Kidney (tissue), 14 donors: ENCODE results near the gene DAND5. TPM values are rescaled to one million over a fixed set of nuclear protein-coding genes. Genes with fewer than 3 reads are reported as not detected.

Experiments used
- DNase-seq, 5 donors: peaks; one replicate each; pipeline ENCODE4 v3.0.0-alpha.2; 2013 to 2020
- FAIRE-seq: peaks from 2 replicates; lab custom pipeline; 2012; peaks lifted over from hg19 to GRCh38; lab: Jason Lieb, UNC
- H3K27ac ChIP-seq, 2 donors: one replicate each; pipeline ENCODE4 v1.7.0; 2013; ENCODE audit warnings: low read depth in 2 of 2, low read length in 2 of 2, inconsistent platforms in 1 of 2
- H3K27me3 ChIP-seq: one replicate; pipeline ENCODE4 v1.7.1; 2013; ENCODE audit warnings: low read length, inconsistent platforms; ENCODE audit not compliant: control insufficient read depth, insufficient read depth
- H3K36me3 ChIP-seq, 3 donors: one replicate each; pipeline versions ENCODE4 v1.7.0 to v1.7.1; 2013; ENCODE audit warnings: low read length in 3 of 3, control low read depth in 1 of 3, inconsistent platforms in 1 of 3; ENCODE audit not compliant: insufficient read depth in 3 of 3, control insufficient read depth in 2 of 3
- H3K4me1 ChIP-seq, 3 donors: one replicate each; pipeline versions ENCODE4 v1.7.0 to v1.7.1; 2013; ENCODE audit warnings: low read length in 3 of 3, inconsistent platforms in 1 of 3, low read depth in 1 of 3; ENCODE audit not compliant: control insufficient read depth in 2 of 3, insufficient read depth in 2 of 3
- H3K4me3 ChIP-seq, 3 donors: one replicate each; pipeline versions ENCODE4 v1.7.0 to v1.8.1; 2013; ENCODE audit warnings: low read length in 3 of 3, control low read depth in 1 of 3, inconsistent platforms in 1 of 3
- H3K9ac ChIP-seq, 3 donors: one replicate each; pipeline versions ENCODE4 v1.7.0 to v1.7.1; 2013; ENCODE audit warnings: low read length in 3 of 3, control low read depth in 1 of 3, inconsistent platforms in 1 of 3
- H3K9me3 ChIP-seq, 3 donors: one replicate each; pipeline versions ENCODE4 v1.7.0 to v1.7.1; 2013; ENCODE audit warnings: low read length in 3 of 3, control low read depth in 1 of 3, inconsistent platforms in 1 of 3; ENCODE audit not compliant: control insufficient read depth in 2 of 3, insufficient read depth in 1 of 3
- CTCF ChIP-seq: IDR thresholded peaks from 3 replicates; pipeline ENCODE4 v1.5.1; 2012; ENCODE audit warnings: mild to moderate bottlenecking, moderate library complexity, borderline replicate concordance; ENCODE audit not compliant: insufficient read depth; ENCODE audit errors: extremely low read depth
- intact Hi-C: fragments of 100-400 bp; cut with DNase I; formaldehyde crosslinking; loops from one replicate; pipeline ENCODE4 v1.11.1; 2022
- polyA plus RNA-seq: library from polyadenylated mRNA; stranded (reverse); fragments of 350-450 nt; fragmentation: Illumina TruSeq; extraction: RNeasy Lipid Tissue Mini Kit (QIAGEN cat#74804); gene quantifications from one replicate; pipeline ENCODE4 v1.2.3, GENCODE V29; 2014; ENCODE audit warnings: low read depth, low replicate concordance; ENCODE audit not compliant: insufficient read depth
- total RNA-seq: library from RNA; stranded (reverse); fragmentation: NEBNext Ultra II Directional; extraction: Animal tissue kit (Norgen Biotek cat#: 25700); gene quantifications from one replicate; pipeline ENCODE4 v1.2.1, GENCODE V29; 2021
- donor health status: control.
- donor health status: control.
- donor health status: control.
- donor health status: control.
- donor health status: control.
- donor health status: DM: yes; HTN: yes; CAD: no.
- donor health status: Normal renal cell carcinoma (clear cell type).

DAND5 gene
- total and polyA plus RNA-seq, 2 donors from 2014 or later = not detected

GRCh38 chr19:12946092-12946721, 23.2 kb upstream of the DAND5 start:
- Histone ChIP-seq H3K4me3 (peak overlapping the region; percentile 89 to 99 (median 94)), H3K4me1 (peaks cover 0 to 24% (median 15%) of the 10 kb centered on the region in 3 donors)

GRCh38 chr19:12946731-12947496, 22.5 kb upstream of the DAND5 start:
- intact Hi-C loops = no loop called here
- Histone ChIP-seq H3K9me3 (no peaks in the 10 kb centered on the region), H3K27ac (peak overlapping the region; percentile 30 to 89), H3K9ac (peak overlapping the region; percentile 82 to 96 (median 83)), H3K4me3 (peak overlapping the region; percentile 89 to 99 (median 94)), H3K36me3 (peaks cover 11 to 36% (median 32%) of the 10 kb centered on the region in 3 donors), H3K27me3 (no peaks in the 10 kb centered on the region), H3K4me1 (peaks cover 0 to 21% (median 15%) of the 10 kb centered on the region in 3 donors)
- FAIRE-seq (no peak), DNase-seq (no peak)
- no peak for TF ChIP-seq CTCF

More at GRCh38 chr19:12946092-12946721, 23.2 kb upstream of the DAND5 start:
- DNase-seq = peak; percentile 78 to 91 (median 88)
- TF ChIP-seq CTCF = no peak
- Histone ChIP-seq H3K9ac (peak overlapping the region; percentile 82 to 96 (median 83)), H3K27ac (peak overlapping the region; percentile 81 to 89), H3K9me3 (no peaks in the 10 kb centered on the region), H3K36me3 (peaks cover 11 to 41% (median 29%) of the 10 kb centered on the region in 3 donors), H3K27me3 (no peaks in the 10 kb centered on the region)
- FAIRE-seq = no peak
- intact Hi-C loops = no loop called here

- Histone ChIP-seq H3K27me3 (no peaks in the 10 kb centered on the region), H3K4me3 (no peak overlapping the region), H3K36me3 (peaks cover 11 to 34% (median 31%) of the 10 kb centered on the region in 3 donors), H3K9ac (no peak overlapping the region), H3K4me1 (peaks cover 0 to 21% (median 12%) of the 10 kb centered on the region in 3 donors), H3K27ac (no peak overlapping the region), H3K9me3 (no peaks in the 10 kb centered on the region)
- intact Hi-C loops = no loop called here
- DNase-seq (peak in 2 of 5 donors; percentile 61 to 77), FAIRE-seq (no peak)
- TF ChIP-seq CTCF = no peak
Observed at GRCh38 chr19:12947702-12948611, 21.4 kb upstream of the DAND5 start.
